Measurements from ENCODE around the gene SOAT2. TPM values are rescaled to one million over a fixed set of nuclear protein-coding genes. Genes with fewer than 3 reads are reported as not detected.

SOAT2 gene
- not detected in 2 replicates for total RNA-seq (2014; rRNA removed; shearing (Covaris generic); ENCODE audit: low replicate concordance)

DNA sequence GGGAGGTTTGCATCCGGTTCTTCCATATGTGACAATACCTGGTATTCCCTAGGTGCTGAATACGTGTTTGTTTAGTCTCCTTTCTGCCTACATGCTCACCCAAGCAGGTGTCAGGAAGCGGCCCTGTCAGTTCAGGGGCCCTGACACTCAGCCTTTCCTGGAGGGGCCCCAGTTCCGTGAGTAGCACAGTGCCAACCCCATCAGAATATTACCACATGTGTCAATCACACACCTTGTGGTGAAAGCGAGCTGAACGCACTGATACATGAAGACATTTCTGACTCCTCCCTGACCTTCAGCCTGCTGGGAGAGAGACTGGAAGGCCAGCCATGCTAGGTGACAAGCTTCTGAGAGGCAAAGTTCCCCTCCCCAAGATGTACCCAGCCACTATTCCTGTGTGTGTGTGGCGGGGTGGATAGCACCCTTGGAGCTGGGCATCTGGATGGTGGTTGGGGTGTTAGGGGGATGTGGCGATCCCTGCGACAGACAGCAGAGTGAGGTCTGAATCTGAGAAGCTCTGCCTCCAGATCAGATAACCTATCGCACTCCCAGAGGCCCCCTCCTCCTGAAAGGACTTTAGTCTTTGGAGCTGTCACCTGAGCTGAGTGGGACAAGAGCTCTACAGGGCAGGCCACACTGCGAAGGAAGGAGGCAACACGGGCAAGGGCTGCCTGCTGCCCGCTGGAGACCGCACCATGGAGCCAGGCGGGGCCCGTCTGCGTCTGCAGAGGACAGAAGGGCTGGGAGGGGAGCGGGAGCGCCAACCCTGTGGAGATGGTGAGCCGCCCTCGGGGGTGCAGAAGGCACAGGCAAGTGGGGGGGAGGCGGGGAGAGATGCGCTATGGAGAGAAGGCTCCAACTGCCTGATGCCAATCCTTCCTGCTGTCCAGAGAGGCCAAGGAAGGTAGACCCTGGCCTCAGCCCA, at the start of gene SOAT2:
SOAT2 (plus strand) TSS at position 604 of the 925 bp plus-strand sequence; CDS start at position 696, 92 bp downstream.
- H3K36me3 ChIP-seq, result no peaks in the 10 kb centered on the region
- H3K9me3 ChIP-seq, result no peaks in the 10 kb centered on the region
- no peak for DNase-seq
- H3K4me3 ChIP-seq, result no peak within 1 kb of the TSS
- H3K27me3 ChIP-seq, result no peaks in the 10 kb centered on the region

DNA sequence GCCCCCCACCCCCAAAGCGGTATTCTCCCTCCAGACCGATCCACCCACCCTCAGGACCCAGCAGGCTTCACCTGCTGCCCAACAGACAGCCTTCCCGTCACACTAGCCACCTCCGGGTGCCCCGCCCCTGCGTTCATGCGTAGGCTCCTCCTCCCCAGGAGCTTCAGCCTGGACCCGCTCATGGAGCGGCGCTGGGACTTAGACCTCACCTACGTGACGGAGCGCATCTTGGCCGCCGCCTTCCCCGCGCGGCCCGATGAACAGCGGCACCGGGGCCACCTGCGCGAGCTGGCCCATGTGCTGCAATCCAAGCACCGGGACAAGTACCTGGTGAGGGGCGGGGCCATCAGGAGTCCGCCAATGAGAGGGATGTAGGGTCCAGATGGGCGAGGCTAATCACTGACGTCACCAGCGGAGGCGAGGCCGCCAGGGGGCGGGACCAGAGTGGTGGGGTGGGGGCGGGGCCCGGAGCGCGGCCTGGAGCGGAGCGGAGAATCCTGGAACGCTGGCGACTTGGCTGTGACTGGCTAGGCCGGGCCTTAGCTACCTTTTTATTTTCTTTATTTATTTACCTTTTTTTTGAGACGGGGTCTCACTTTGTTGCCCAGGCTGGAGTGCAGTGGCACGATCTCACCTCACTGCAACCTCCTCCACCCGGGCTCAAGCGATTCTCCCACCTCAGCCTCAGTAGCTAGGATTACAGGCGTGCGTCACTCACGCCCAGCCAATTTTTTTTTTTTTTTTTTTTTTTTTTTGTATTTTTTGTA, 49.0 kb upstream of the SOAT2 start:
- Histone ChIP-seq H3K27me3 (no peaks in the 10 kb centered on the region), H3K4me3 (no peak overlapping the region), H3K36me3 (peaks cover 38% of the 10 kb centered on the region), H3K9me3 (no peaks in the 10 kb centered on the region)
- no peak for DNase-seq

GRCh38 chr12:53055471-53056266, 47.6 kb upstream of the SOAT2 start:
- no peak for DNase-seq
- Histone ChIP-seq H3K9me3 (no peaks in the 10 kb centered on the region), H3K4me3 (no peak overlapping the region), H3K27me3 (no peaks in the 10 kb centered on the region), H3K36me3 (peaks cover 40% of the 10 kb centered on the region)

- DNase-seq, result no peak
- peaks cover 46% of the 10 kb centered on the region for H3K36me3 ChIP-seq
- no peak overlapping the region for H3K4me3 ChIP-seq
- H3K27me3 ChIP-seq, result no peaks in the 10 kb centered on the region
- no peaks in the 10 kb centered on the region for H3K9me3 ChIP-seq
Measured at GRCh38 chr12:53056296-53056695, 47.0 kb upstream of the SOAT2 start.

DNA sequence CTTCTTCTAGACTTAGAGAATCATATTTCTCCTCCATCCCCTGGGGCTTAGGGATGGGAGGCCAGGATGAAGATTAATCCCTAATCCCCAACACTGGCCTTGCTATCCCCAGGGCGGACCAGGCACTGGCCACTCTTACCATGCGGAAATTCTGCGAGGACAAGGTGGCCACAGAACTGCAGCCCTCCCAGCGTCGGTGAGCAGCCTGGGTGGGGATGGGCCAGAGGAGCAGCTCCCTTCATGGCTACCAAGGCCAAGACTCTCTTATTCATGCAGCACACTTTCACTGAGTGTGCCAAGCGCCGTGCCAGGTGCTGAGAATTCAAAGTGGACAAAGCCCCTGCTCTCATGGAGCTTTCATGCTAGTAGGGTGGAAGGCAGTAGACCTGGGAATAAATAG, 46.4 kb upstream of the SOAT2 start:
- H3K27me3 ChIP-seq, result no peaks in the 10 kb centered on the region
- peaks cover 43% of the 10 kb centered on the region for H3K36me3 ChIP-seq
- H3K4me3 ChIP-seq, result no peak overlapping the region
- no peaks in the 10 kb centered on the region for H3K9me3 ChIP-seq
- DNase-seq, result no peak

- Histone ChIP-seq H3K27me3 (no peaks in the 10 kb centered on the region), H3K9me3 (no peaks in the 10 kb centered on the region), H3K4me3 (no peak overlapping the region), H3K36me3 (peaks cover 38% of the 10 kb centered on the region)
- DNase-seq, result no peak
Measured at GRCh38 chr12:53057816-53058500, 45.3 kb upstream of the SOAT2 start.

DNA sequence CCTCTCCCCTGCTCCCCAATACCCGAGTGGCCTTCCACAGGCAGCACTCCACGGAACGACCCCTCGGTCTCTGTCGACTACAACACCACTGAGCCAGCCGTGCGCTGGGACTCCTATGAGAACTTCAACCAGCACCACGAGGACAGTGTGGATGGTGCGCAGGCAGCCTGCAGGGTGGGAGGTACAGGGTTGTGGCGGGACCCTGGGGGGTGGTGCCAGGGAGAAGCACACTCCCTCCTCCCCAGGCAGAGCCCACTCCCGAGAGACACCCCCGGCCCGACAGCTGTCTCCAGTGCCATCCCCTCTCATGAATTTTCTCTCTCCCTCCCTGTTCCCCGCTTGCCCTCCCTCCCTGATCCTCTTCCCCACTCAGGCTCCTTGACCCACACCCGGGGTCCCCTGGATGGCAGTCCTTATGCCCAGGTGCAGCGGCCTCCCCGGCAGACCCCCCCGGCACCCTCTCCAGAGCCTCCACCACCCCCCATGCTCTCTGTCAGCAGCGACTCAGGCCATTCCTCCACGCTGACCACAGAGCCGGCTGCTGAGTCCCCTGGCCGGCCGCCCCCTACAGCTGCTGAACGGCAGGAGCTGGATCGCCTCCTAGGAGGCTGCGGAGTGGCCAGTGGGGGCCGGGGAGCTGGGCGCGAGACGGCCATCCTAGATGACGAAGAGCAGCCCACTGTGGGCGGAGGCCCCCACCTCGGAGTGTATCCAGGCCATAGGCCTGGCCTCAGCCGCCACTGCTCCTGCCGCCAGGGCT, 44.4 kb upstream of the SOAT2 start:
- H3K9me3 ChIP-seq, result no peaks in the 10 kb centered on the region
- no peaks in the 10 kb centered on the region for H3K27me3 ChIP-seq
- H3K36me3 ChIP-seq, result peaks cover 37% of the 10 kb centered on the region
- H3K4me3 ChIP-seq, result no peak overlapping the region
- DNase-seq, result no peak

- H3K27me3 ChIP-seq, result no peaks in the 10 kb centered on the region
- no peak for DNase-seq
- H3K9me3 ChIP-seq, result no peaks in the 10 kb centered on the region
- peaks cover 39% of the 10 kb centered on the region for H3K36me3 ChIP-seq
- H3K4me3 ChIP-seq, result no peak overlapping the region
Measured at GRCh38 chr12:53059434-53060063, 43.7 kb upstream of the SOAT2 start.

- Histone ChIP-seq H3K4me3 (no peak overlapping the region), H3K36me3 (peaks cover 40% of the 10 kb centered on the region), H3K9me3 (no peaks in the 10 kb centered on the region), H3K27me3 (no peaks in the 10 kb centered on the region)
- no peak for DNase-seq
Measured at GRCh38 chr12:53060064-53060720, 43.1 kb upstream of the SOAT2 start.

DNA sequence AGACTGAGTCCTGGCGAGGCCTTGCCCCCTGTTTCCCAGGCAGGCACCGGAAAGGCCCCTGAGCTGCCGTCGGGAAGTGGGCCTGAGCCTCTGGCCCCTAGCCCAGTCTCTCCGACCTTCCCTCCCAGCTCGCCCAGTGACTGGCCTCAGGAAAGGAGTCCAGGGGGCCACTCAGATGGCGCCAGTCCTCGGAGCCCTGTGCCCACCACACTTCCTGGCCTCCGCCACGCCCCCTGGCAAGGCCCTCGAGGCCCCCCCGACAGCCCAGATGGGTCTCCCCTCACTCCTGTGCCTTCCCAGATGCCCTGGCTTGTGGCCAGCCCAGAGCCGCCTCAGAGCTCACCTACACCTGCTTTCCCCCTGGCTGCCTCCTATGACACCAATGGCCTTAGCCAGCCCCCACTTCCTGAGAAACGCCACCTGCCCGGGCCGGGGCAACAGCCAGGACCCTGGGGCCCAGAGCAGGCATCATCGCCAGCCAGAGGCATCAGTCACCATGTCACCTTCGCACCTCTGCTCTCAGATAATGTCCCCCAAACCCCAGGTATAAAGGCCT, 42.5 kb upstream of the SOAT2 start:
- no peaks in the 10 kb centered on the region for H3K9me3 ChIP-seq
- H3K36me3 ChIP-seq, result peaks cover 40% of the 10 kb centered on the region
- DNase-seq, result no peak
- no peaks in the 10 kb centered on the region for H3K27me3 ChIP-seq
- no peak overlapping the region for H3K4me3 ChIP-seq

- DNase-seq, result peak; percentile 39
- H3K4me3 ChIP-seq, result no peak overlapping the region
- peaks cover 42% of the 10 kb centered on the region for H3K36me3 ChIP-seq
- H3K9me3 ChIP-seq, result no peaks in the 10 kb centered on the region
- no peaks in the 10 kb centered on the region for H3K27me3 ChIP-seq
Measured at GRCh38 chr12:53061404-53062010, 41.8 kb upstream of the SOAT2 start.

GRCh38 chr12:53062011-53062961, 41.0 kb upstream of the SOAT2 start:
- Histone ChIP-seq H3K9me3 (no peaks in the 10 kb centered on the region), H3K36me3 (peaks cover 38% of the 10 kb centered on the region), H3K4me3 (no peak overlapping the region), H3K27me3 (no peaks in the 10 kb centered on the region)
- no peak for DNase-seq

DNA sequence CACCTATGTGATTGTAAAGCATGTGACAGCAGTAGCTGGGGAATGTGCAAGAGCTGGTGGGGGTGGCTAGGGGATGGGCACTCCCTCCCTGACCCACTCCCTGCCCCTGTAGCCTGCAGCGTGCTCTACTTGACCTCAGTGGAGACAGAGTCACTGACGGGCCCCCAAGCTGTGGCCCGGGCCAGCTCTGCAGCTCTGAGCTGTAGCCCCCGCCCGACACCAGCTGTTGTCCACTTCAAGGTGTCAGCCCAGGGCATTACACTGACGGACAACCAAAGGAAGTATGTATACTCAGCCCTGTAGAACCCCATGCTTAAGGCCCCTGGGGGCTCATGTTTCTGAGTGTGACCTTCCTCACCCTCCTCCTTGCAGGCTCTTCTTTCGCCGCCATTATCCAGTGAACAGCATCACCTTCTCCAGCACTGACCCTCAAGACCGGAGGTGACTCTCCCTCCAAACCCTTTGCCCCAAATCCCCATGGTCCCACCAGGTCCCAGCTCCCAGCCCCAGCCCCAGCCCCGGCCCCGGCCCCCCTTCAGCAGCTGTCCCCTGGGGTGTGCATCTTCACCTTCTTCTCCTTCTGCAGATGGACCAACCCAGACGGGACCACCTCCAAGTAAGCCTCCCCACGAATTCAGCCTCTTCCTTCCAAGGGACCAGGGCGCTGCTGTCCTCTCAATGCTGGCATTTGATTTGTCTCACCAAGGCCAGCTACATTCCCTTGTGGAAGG, 40.1 kb upstream of the SOAT2 start:
- Histone ChIP-seq H3K36me3 (peaks cover 35% of the 10 kb centered on the region), H3K27me3 (no peaks in the 10 kb centered on the region), H3K9me3 (no peaks in the 10 kb centered on the region), H3K4me3 (no peak overlapping the region)
- DNase-seq, result no peak

Measured in MG63 (cell line).